Erythroblast (primary cell): ENCODE measurements around the gene PGA5.

Experiments used
- GATA1 ChIP-seq: IDR thresholded peaks from 2 replicates; pipeline ENCODE4 v1.6.1; 2011; ENCODE audit warnings: low read depth, mild to moderate bottlenecking, control low read depth, low read length, moderate library complexity
- POLR2A ChIP-seq: IDR thresholded peaks from 2 replicates; pipeline ENCODE4 v1.6.1; 2011; ENCODE audit warnings: mild to moderate bottlenecking, low read length

GRCh38 chr11:61256710-61257482 is 15.9 kb downstream of the PGA5 start:
- TF ChIP-seq POLR2A (no peak), GATA1 (no peak)
